ENCODE measurements around the gene UROC1. TPM values are rescaled to one million over a fixed set of nuclear protein-coding genes. Genes with fewer than 3 reads are reported as not detected.

UROC1 gene
- total RNA-seq, 2 experiments from 2014 or later: 0.09 TPM; not detected in 1

DNA sequence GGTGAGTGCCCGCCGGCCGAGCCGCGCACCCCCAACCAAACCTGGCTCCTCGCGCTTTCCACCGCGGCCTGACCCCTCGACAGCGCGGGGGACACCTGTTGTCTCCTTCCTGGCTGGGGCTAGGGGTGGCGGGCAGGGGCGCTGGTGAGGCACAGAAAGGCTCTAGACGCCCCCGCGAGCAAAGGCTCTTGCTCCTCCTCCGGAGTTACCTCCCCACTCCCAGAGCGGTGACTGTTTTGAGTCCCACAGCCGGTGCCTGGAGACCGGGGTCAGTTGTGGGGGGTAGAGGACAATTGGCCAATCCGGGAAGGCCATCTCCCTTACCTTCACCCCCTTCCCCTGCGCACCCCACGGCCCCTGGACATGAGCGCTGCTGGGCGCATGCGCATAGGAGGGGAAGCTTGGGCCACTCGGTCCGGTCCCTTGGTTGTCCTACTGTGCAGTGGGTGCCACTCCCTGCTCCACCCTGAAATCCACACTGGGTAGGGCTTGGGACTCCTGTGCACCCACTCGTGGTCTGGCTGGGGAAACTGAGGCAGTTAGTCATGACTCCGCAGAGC lies 6.9 kb upstream of the UROC1 start:
- H3K9me3 ChIP-seq (ENCODE audit: low read length): no peaks in the 10 kb centered on the region
- no peaks in the 10 kb centered on the region for H3K9me2 ChIP-seq (ENCODE audit: insufficient read depth, low read length)
- H3K4me1 ChIP-seq (ENCODE audit: insufficient read depth, low read length, poor library complexity, severe bottlenecking): no peaks in the 10 kb centered on the region
- no peaks in the 10 kb centered on the region for H3K36me3 ChIP-seq (ENCODE audit: insufficient read depth, low read length)
- H3K4me2 ChIP-seq (ENCODE audit: low read length): no peak overlapping the region
- H2AFZ ChIP-seq (ENCODE audit: low read length): no peak overlapping the region
- no peak overlapping the region for H3K27ac ChIP-seq (ENCODE audit: low read depth, low read length, poor library complexity, severe bottlenecking)
- TF ChIP-seq, protein P1, sequence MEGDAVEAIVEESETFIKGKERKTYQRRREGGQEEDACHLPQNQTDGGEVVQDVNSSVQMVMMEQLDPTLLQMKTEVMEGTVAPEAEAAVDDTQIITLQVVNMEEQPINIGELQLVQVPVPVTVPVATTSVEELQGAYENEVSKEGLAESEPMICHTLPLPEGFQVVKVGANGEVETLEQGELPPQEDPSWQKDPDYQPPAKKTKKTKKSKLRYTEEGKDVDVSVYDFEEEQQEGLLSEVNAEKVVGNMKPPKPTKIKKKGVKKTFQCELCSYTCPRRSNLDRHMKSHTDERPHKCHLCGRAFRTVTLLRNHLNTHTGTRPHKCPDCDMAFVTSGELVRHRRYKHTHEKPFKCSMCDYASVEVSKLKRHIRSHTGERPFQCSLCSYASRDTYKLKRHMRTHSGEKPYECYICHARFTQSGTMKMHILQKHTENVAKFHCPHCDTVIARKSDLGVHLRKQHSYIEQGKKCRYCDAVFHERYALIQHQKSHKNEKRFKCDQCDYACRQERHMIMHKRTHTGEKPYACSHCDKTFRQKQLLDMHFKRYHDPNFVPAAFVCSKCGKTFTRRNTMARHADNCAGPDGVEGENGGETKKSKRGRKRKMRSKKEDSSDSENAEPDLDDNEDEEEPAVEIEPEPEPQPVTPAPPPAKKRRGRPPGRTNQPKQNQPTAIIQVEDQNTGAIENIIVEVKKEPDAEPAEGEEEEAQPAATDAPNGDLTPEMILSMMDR (conservative IDR thresholded peaks at IDR 0.05; ENCODE audit: low read length): no peak
- TF ChIP-seq EZH2phosphoT487 (IDR thresholded peaks at IDR 0.05; ENCODE audit: borderline replicate concordance, low read depth, low read length): no peak
- DNase-seq (ENCODE audit: low spot score): no peak
- H4K20me1 ChIP-seq (ENCODE audit: insufficient read depth, low read length): no peaks in the 10 kb centered on the region
- ChIA-PET POLR2A (no interaction called here), CTCF (ENCODE audit: unreplicated experiment) (no interaction called here)
- intact Hi-C loops (cut with micrococcal nuclease; ENCODE audit: unreplicated experiment): no loop called here
- H3K79me2 ChIP-seq (ENCODE audit: insufficient read depth, low read depth, low read length): no peaks in the 10 kb centered on the region
- H3K4me3 ChIP-seq (ENCODE audit: low read depth, low read length, poor library complexity, severe bottlenecking): no peak overlapping the region
- no TSS peak for BruUV-seq (replicated peaks)

DNA sequence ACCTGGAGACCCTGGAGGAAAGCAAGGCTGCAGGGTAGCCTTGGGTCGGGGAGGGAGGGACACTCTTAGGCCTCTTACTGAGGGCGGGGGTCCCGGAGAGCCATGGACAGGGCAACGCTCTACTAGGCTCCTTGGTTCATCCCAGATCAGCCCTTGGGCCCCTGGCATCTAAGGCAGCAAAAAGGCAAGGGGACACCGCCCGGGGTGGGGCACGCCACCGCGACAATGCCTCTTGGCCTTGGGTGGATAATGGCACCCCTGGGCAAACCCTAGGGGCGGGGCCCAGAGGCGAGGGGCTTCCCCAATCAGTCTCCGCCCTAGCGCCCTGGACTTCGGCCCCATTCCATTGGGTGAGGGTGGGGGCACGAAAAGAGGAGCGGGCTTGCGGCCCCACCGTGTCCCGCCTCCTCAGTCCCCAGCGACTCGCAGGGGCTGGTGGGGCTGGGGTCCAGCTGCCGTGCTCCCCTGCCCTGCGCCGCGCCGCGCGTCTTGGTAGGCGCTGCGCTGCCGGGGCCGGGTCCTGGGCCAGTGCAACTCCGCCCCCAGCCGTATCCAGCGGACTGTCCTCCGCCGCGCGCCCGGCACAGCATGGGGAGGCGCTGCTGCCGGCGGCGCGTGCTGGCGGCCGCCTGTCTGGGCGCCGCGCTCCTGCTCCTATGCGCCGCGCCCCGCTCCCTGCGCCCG lies 6.3 kb upstream of the UROC1 start, which contains the start of gene CHST13:
CHST13 (plus strand) TSS at position 411 of the 684 bp plus-strand sequence; CDS start at position 589, 178 bp downstream.
- Histone ChIP-seq H3K27ac (ENCODE audit: low read depth, low read length, poor library complexity, severe bottlenecking) (no peak within 1 kb of the TSS), H3K36me3 (ENCODE audit: insufficient read depth, low read length) (no peaks in the 10 kb centered on the region), H3K4me2 (ENCODE audit: low read length) (no peak within 1 kb of the TSS), H2AFZ (ENCODE audit: low read length) (no peak within 1 kb of the TSS), H3K9me3 (ENCODE audit: low read length) (no peaks in the 10 kb centered on the region), H3K4me3 (ENCODE audit: low read depth, low read length, poor library complexity, severe bottlenecking) (no peak within 1 kb of the TSS), H3K9me2 (ENCODE audit: insufficient read depth, low read length) (no peaks in the 10 kb centered on the region), H3K4me1 (ENCODE audit: insufficient read depth, low read length, poor library complexity, severe bottlenecking) (no peaks in the 10 kb centered on the region), H3K79me2 (ENCODE audit: insufficient read depth, low read depth, low read length) (no peaks in the 10 kb centered on the region), H4K20me1 (ENCODE audit: insufficient read depth, low read length) (no peaks in the 10 kb centered on the region)
- TF ChIP-seq, protein P1 (conservative IDR thresholded peaks at IDR 0.05; ENCODE audit: low read length): no peak
- TF ChIP-seq EZH2phosphoT487 (IDR thresholded peaks at IDR 0.05; ENCODE audit: borderline replicate concordance, low read depth, low read length): no peak
- ChIA-PET POLR2A (no interaction called here), CTCF (ENCODE audit: unreplicated experiment) (no interaction called here)
- intact Hi-C loops (cut with micrococcal nuclease; ENCODE audit: unreplicated experiment): no loop called here
- no peak for DNase-seq (ENCODE audit: low spot score)
- BruUV-seq (replicated peaks): no TSS peak

DNA sequence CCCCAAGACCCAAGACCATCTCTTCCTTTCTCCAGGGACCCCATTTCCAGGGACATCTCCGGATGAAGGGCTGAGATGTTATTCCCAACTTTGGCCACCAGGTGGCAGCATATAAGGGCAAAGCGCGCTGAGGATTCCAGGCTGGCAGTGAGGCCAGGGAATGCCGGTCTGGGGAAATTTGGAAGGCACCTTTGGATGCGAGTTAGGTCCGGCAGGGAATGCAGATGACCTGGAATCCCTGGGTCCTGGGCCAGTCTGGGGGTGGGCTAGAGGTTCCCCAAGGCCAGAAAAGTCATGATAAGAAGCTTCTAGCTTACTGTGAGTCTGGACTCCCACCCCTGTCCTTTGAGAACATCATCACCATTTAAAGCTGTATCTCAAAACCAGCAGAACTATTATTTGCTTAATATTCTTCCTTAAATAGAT lies 4.8 kb upstream of the UROC1 start:
- Histone ChIP-seq H3K4me1 (ENCODE audit: insufficient read depth, low read length, poor library complexity, severe bottlenecking) (no peaks in the 10 kb centered on the region), H2AFZ (ENCODE audit: low read length) (no peak overlapping the region), H3K9me2 (ENCODE audit: insufficient read depth, low read length) (no peaks in the 10 kb centered on the region), H3K79me2 (ENCODE audit: insufficient read depth, low read depth, low read length) (no peaks in the 10 kb centered on the region), H3K36me3 (ENCODE audit: insufficient read depth, low read length) (no peaks in the 10 kb centered on the region), H3K9me3 (ENCODE audit: low read length) (no peaks in the 10 kb centered on the region), H4K20me1 (ENCODE audit: insufficient read depth, low read length) (no peaks in the 10 kb centered on the region), H3K27ac (ENCODE audit: low read depth, low read length, poor library complexity, severe bottlenecking) (no peak overlapping the region), H3K4me2 (ENCODE audit: low read length) (no peak overlapping the region), H3K4me3 (ENCODE audit: low read depth, low read length, poor library complexity, severe bottlenecking) (no peak overlapping the region)
- BruUV-seq (replicated peaks): no TSS peak
- peak; percentile 42 for DNase-seq (ENCODE audit: low spot score)
- ChIA-PET CTCF (ENCODE audit: unreplicated experiment) (interaction anchor here (0.9 kb wide), 1 partner anchor 9 kb away, joined by 3 read pairs; no protein-coding TSS in a partner anchor), POLR2A (interaction anchor here (0.9 kb wide), 1 partner anchor 11 kb away, joined by 3 read pairs; no protein-coding TSS in a partner anchor)
- no peak for TF ChIP-seq EZH2phosphoT487 (IDR thresholded peaks at IDR 0.05; ENCODE audit: borderline replicate concordance, low read depth, low read length)
- TF ChIP-seq, protein P1 (conservative IDR thresholded peaks at IDR 0.05; ENCODE audit: low read length): peak; percentile 90
- intact Hi-C loops (cut with micrococcal nuclease; ENCODE audit: unreplicated experiment): no loop called here

All from OCI-LY7 (cell line).